Renal pelvis (tissue), 4 donors: ENCODE results near the gene ABCA2. TPM values are rescaled to one million over a fixed set of nuclear protein-coding genes. Genes with fewer than 3 reads are reported as not detected.

Source experiments
- DNase-seq: peaks from one replicate; pipeline ENCODE4 v3.0.0-alpha.2; 2013
- polyA plus RNA-seq, 3 donors: library from polyadenylated mRNA; unstranded; fragments of 120-200 nt; gene quantifications; one replicate each; pipeline ENCODE4 v1.2.1, GENCODE V29; 2013; ENCODE audit not compliant: insufficient read length in 3 of 3

Gene ABCA2
- polyA plus RNA-seq, 3 donors: 56.6 to 68.7 (median 63.6) TPM

- no peak for DNase-seq
Observed at GRCh38 chr9:137049544-137050449, 21.8 kb upstream of the ABCA2 start.

- no peak for DNase-seq
Observed at GRCh38 chr9:137048655-137049543, 20.9 kb upstream of the ABCA2 start.

GRCh38 chr9:137046088-137046787, 18.2 kb upstream of the ABCA2 start, which contains the start of gene NPDC1:
Gene NPDC1 (minus strand): TSS chr9:137046177. CDS start chr9:137045989, 188 bp downstream.
- DNase-seq: peak; percentile 80

GRCh38 chr9:137045294-137046087, 17.5 kb upstream of the ABCA2 start:
- no peak for DNase-seq

GRCh38 chr9:137044502-137045177, 16.6 kb upstream of the ABCA2 start:
- DNase-seq: no peak

GRCh38 chr9:137044037-137044436, 16.0 kb upstream of the ABCA2 start:
- DNase-seq: no peak

- DNase-seq: no peak
Observed at GRCh38 chr9:137042751-137043727, 15.0 kb upstream of the ABCA2 start.

GRCh38 chr9:137041124-137041523, 13.1 kb upstream of the ABCA2 start:
- DNase-seq: no peak

- DNase-seq: no peak
Observed at GRCh38 chr9:137040568-137040967, 12.5 kb upstream of the ABCA2 start.

GRCh38 chr9:137039611-137040366, 11.8 kb upstream of the ABCA2 start:
- no peak for DNase-seq

GRCh38 chr9:137038916-137039315, 10.9 kb upstream of the ABCA2 start:
- no peak for DNase-seq

- no peak for DNase-seq
Observed at GRCh38 chr9:137037483-137037882, 9.4 kb upstream of the ABCA2 start.

GRCh38 chr9:137037035-137037434, 9.0 kb upstream of the ABCA2 start:
- no peak for DNase-seq

- DNase-seq: no peak
Observed at GRCh38 chr9:137035937-137036336, 7.9 kb upstream of the ABCA2 start.

- DNase-seq: no peak
Observed at GRCh38 chr9:137035507-137035834, 7.4 kb upstream of the ABCA2 start.

GRCh38 chr9:137034709-137035506, 6.9 kb upstream of the ABCA2 start:
- peak; percentile 77 for DNase-seq

- DNase-seq: no peak
Observed at GRCh38 chr9:137034039-137034708, 6.1 kb upstream of the ABCA2 start.
